MM.1S (cell line): ENCODE results near the gene KCND3.

Source experiments
- CTCF ChIP-seq: fragments of 300-600 bp; sonication (generic); IDR thresholded peaks from 2 replicates; pipeline ENCODE4 v1.5.1; 2016; ENCODE audit warnings: antibody characterized with exemption, low read length, mixed read lengths
- EZH2 ChIP-seq: fragments of 300-600 bp; sonication (generic); optimal IDR thresholded peaks from 2 replicates; pipeline ENCODE3; 2017; ENCODE audit warnings: low read depth, mild to moderate bottlenecking, antibody characterized with exemption, low read length, mixed read lengths

GRCh38 chr1:111731956-111732355, 257.5 kb downstream of the KCND3 start:
- TF ChIP-seq CTCF (no peak), EZH2 (no peak)
